HG02571 (cell line): ENCODE data around the gene ZNF620.
"Not testable (repeated sequence)": the region's sequence is repeated elsewhere in the genome, so short reads cannot be mapped to it uniquely, and the experiment has no call there.

Experiments
- ATAC-seq: cut with Tn5 transposase; IDR thresholded peaks from one replicate; pipeline ENCODE4 v1.9.1; 2021; ENCODE audit warnings: mild to moderate bottlenecking, moderate library complexity; ENCODE audit not compliant: unreplicated experiment

The ZNF620 gene

GRCh38 chr3:40499952-40500351, 5.9 kb upstream of the ZNF620 start:
- no peak for ATAC-seq

DNA sequence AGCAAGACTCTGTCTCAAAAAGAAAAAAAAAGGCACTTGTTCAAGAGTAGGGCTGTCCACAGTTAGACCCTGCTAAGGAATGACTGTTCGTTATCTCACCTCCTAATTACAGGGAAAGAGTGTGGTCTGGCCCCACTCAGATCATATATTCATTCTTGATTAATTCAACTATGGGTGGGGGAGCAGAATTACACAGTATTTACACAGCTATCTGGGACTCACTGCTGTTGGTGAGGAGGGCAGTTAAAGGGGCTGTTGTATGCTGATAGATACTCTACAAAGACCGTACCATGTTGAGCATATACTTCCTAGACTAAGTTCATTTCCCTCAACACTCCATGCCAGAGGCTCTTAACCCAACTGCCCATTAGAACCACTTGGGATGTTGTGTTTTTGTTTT, 3.8 kb upstream of the ZNF620 start:
- ATAC-seq, result no peak

DNA sequence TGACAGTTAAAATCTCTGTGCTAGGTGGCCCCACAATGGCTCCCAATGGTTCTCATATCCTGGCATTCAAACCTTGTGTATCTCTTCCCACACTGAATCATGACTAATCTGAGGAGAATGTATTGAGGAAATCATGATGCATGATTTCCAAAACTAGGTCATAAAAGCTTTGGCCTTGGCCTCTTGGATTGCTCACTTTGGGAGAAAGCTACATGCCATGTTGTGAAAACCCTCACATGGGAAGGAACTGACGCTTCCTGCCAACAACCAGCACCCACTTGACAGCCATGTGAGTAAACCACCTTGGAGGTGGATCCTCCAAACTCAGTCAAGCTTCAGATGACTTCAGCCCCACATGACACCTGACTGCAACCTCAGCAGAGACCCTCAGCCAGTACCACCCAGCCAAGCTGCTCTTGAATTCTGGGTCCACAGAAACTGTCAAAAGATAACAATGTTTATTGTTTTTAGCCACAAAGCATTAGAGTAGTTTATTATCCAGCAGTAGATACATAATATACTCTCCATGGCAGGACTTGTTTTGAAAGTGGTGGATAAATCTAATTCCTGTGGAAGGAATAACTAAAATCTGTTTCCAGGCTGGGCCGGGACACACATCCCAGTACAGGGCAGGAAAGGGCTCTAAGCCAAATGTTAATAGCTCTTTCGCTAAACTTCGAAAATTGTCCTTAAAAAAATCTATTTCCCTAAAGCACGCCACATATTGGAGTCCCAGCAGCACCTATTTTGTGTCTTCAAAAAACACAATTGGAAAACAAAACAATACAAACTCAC, 1.0 kb upstream of the ZNF620 start:
- no peak for ATAC-seq

DNA sequence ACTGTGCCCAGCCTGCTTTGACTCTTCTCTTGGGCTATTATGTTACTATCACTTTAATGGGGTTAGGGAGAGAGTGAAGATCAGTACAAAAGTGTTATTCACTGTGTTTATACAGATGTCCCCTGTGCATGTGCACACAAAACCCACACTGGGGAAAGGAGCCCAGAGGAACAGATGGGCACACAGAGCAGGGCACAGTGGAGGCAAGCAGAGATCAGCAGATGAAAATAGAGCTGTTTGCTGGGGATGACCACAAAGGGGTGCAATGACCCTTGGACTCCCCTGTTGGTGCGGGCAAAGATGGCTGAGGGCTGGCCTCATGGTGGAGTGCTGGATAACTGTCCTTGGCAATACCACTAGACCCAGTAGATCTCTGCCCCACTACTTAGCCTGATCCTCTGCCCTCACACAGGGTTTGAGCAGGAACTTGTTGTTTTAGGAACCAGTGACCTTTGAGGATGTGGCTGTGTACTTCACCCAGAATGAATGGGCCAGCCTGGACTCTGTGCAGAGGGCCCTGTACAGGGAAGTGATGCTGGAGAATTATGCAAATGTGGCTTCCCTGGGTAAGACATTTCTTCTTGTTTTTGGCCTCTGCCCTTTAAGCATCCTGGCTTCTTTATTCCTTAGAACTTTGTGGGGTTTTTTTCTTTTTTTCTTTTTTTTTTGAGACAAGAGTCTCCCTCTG, 5.3 kb downstream of the ZNF620 start:
- ATAC-seq, result no peak

GRCh38 chr3:40516201-40516600, 10.4 kb downstream of the ZNF620 start:
- no peak for ATAC-seq

DNA sequence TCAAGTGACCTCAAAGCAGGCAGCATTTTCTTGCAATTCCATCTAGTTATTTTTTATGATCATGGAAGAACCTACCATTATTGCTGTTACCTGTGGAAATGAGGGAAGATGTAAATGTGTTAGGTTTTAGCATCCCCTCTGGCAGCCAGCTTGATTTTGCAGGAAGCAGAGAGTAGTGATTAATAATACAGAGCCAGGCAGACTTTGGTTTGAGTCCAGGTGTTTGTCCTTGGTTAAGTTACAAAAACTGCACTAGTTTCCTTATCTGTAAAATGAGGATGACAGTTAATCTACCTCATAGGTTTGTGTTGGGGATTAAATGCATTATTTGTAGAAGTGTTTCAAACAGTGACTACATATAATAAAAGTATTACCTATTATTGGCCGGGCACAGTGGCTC, 12.2 kb downstream of the ZNF620 start:
- ATAC-seq, result no peak

DNA sequence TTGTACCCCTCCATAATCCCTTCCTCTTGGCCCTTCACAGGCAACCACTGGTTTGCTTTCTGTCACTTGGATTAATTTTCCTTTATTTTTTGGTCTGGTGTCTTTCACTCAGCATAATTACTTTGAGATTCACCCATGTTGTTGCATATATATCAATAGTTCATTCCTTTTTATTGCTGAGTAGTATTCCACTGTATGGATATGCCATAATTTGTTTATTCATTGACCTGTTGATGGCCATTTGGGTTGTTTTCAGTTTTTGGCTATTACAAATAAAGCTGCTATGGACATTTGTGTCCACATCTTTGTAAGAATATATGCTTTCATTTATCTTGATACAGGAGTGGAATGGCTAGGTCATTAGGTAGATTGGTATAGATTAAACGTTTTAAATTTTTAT, 13.0 kb downstream of the ZNF620 start:
- no peak for ATAC-seq

GRCh38 chr3:40521254-40521653, 15.4 kb downstream of the ZNF620 start:
- no peak for ATAC-seq

DNA sequence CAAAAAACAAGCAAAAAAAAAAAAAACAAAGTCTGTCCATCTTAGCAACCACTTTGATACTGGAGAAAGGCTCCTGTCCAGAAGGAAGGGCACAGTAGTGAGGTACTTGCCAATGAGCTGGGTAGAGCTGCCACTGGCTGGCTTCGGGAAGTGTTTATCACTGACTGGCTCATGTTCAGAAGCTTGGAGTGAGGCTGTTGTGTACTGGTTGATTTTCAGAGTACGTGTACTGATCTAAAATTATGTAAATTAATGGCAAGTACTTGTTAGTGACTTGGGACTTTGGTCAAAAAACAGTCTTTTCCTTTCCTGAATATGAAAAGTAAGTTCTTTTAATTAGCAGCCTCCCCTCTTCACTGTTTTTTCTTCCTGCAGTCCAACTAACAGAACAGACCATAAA, 17.9 kb downstream of the ZNF620 start:
- no peak for ATAC-seq

DNA sequence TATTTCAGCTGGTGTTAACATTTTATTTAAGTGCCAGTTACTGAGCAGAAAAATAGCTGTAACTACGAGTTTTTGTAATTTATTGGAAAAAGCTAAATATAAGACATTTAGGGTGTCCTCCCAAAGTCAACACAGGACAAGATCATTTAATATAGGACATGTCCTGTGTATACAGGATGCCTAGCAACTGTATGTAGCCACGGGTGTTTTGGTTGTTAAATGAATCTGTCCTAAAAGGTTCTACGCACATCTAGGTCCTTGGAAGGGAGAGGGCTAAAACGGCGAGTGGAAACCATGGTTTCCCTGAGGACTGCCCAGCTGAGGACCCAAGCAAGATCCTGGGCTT, 18.4 kb downstream of the ZNF620 start:
- no peak for ATAC-seq

GRCh38 chr3:40524568-40525285, 18.9 kb downstream of the ZNF620 start, which contains the start of gene ZNF621:
Gene ZNF621 (plus strand): TSS chr3:40524960. CDS start chr3:40525841, 881 bp downstream.
- ATAC-seq, result peak; percentile 99

GRCh38 chr3:40528426-40528825, 22.6 kb downstream of the ZNF620 start:
- no peak for ATAC-seq

DNA sequence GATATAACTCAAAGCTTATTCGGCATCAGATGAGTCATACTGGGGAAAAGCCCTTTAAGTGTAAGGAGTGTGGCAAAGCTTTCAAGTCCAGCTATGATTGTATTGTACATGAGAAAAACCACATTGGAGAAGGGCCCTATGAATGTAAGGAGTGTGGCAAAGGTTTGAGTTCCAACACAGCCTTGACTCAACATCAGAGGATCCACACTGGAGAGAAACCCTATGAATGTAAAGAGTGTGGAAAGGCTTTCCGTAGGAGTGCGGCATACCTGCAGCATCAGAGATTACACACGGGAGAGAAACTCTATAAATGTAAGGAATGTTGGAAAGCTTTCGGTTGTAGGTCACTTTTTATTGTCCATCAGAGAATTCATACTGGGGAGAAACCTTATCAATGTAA, 26.4 kb downstream of the ZNF620 start:
- ATAC-seq, result no peak

GRCh38 chr3:40534283-40534682, 28.4 kb downstream of the ZNF620 start:
- no peak for ATAC-seq

DNA sequence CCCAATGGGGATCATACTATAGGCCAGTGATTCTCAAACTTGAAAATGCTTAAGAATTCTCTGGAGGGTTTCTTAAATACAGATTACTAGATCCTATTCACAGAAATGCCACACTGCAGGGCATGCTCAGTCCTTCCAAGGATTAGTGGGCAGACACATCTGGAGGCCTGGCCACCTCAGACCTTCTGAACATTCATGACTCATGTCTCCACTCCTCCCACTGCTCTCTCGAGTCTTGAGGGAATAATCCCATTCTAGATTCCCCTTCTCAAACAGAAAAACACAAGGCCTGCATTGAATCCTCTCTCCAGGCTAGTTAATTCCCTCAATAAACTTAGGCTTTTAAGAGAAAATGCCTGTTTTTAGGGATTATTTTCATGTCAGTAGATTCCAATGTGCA, 41.0 kb downstream of the ZNF620 start:
- no peak for ATAC-seq

GRCh38 chr3:40550167-40550566, 44.3 kb downstream of the ZNF620 start:
- ATAC-seq, result no peak

DNA sequence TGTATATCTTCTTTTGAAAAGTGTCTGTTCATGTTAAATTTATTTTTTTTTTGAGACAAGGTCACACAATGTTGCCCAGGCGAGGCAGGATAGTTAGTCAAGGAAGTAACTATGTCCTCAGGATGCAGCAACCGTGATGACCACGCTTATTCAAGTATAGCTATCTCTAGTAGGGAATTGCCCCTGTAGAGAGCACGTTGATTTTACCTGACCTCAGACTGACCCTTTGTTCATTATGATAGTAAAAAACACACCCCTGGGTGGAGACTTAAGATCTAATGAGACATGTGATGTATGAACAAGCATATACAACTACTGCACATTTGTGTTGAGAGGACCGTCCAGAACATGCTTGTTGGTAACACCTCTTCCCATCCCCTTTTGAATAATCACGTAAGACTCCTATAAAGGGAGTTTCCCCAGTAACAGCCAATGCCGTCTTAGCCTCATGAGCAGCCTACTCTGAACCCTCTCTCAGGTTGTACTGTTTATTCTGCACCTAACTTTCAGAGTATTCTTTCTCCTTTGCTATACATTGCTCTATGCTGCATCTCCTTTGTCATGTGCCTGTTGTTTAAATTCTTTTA, 51.8 kb downstream of the ZNF620 start:
- no peak for ATAC-seq

GRCh38 chr3:40562482-40562881, 56.6 kb downstream of the ZNF620 start:
- not testable (repeated sequence) for ATAC-seq

- ATAC-seq, result not testable (repeated sequence)
Measured at GRCh38 chr3:40565629-40566028, 59.8 kb downstream of the ZNF620 start.

DNA sequence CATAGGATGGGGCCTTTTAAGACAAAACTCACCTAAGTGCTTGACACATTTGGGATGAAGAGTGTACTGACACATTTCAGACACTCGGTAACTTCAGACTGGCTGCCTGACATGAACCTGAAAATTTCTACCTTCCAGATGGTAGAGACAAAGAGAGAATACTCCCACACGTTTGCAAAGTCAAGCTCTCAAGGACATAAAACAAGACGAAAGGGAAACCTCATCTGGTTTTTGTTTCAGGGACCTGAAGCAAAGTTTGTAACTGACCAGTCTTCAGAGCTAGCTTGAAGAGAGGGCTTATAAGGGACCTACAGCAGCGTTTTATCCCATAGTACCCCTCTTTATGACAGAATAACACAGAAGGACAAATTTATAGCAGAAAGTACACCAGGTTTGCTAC, 60.9 kb downstream of the ZNF620 start:
- no peak for ATAC-seq
